Fibroblast of pulmonary artery (primary cell): ENCODE measurements around the gene MFAP2.
A peak's percentile ranks its signal among the peaks of the same experiment; 100 is the strongest.

ENCODE experiments used
- DNase-seq: peaks from one replicate; pipeline ENCODE4 v3.0.0-alpha.2; 2010; ENCODE audit warnings: low read depth
- H3K4me3 ChIP-seq: replicated peaks from 2 replicates; pipeline ENCODE4 v1.5.1; 2011; ENCODE audit warnings: low read depth, mild to moderate bottlenecking, control low read depth, low read length, moderate library complexity
- TF ChIP-seq, protein P1 (sequence below): IDR thresholded peaks from 2 replicates; pipeline ENCODE4 v1.5.1; 2011; ENCODE audit warnings: mild to moderate bottlenecking, control low read depth, low read length, inconsistent platforms; ENCODE audit errors: missing control alignments

Gene MFAP2

DNA sequence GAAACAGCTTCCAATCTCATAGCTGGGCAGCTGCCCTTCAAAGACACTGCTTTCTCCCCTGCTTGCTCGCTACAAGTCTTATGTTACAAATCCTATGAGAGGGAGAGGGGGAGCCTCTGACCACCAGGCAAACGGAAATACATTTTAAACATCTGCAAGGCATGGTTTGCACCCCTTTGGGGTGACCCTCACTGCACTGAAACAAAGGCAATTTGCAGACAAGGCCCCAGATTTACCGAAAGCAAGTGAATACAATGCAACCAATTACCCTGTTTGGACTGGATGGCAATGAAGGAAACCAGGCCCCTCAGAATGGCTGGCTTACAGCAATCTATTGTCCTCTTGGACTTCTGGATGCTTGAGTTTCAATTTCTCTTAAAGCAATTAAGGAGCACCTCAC lies 43.2 kb upstream of the MFAP2 start:
- H3K4me3 ChIP-seq: no peak overlapping the region
- TF ChIP-seq, protein P1, sequence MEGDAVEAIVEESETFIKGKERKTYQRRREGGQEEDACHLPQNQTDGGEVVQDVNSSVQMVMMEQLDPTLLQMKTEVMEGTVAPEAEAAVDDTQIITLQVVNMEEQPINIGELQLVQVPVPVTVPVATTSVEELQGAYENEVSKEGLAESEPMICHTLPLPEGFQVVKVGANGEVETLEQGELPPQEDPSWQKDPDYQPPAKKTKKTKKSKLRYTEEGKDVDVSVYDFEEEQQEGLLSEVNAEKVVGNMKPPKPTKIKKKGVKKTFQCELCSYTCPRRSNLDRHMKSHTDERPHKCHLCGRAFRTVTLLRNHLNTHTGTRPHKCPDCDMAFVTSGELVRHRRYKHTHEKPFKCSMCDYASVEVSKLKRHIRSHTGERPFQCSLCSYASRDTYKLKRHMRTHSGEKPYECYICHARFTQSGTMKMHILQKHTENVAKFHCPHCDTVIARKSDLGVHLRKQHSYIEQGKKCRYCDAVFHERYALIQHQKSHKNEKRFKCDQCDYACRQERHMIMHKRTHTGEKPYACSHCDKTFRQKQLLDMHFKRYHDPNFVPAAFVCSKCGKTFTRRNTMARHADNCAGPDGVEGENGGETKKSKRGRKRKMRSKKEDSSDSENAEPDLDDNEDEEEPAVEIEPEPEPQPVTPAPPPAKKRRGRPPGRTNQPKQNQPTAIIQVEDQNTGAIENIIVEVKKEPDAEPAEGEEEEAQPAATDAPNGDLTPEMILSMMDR: no peak
- no peak for DNase-seq

DNA sequence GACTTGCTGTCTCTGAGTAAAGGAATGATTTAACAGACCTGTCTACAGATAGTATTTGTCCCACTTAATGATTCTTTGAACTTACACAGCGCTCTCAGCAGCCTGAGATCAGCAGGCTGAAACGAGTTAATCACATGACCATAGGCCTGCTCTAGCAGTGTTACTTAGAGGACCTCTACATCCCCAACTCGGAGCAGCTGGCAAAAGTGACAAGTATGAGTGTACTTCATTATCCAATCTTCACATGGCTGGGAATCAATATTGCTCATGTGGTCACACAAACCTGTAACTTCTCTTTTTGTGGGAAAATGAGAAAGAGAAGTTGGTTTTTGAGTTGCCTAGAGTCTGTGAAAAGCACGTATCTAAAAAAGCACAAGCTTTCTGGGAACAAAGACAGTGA lies 42.7 kb upstream of the MFAP2 start:
- TF ChIP-seq, protein P1: no peak
- DNase-seq: no peak
- no peak overlapping the region for H3K4me3 ChIP-seq

DNA sequence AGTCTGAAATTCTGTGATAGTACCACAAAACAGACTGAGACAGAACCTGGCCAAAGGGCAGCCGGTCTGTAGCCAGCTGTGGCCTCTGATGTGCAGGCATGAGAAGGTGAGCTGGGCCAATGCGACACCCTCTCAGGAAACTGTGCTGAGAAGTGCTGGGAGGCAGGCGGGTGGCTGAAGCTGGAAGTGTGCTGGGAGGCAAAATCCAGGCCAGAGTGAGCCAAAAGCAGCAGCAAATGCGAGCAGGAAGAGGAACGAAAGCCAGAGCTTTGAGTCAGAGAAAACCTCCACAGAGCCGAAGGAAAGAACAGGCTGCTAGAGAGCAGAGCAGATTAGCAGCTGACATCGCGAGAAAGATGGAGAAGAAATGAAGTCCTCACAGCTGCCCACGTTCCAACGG lies 41.5 kb upstream of the MFAP2 start:
- TF ChIP-seq, protein P1: no peak
- H3K4me3 ChIP-seq: no peak overlapping the region
- no peak for DNase-seq

DNA sequence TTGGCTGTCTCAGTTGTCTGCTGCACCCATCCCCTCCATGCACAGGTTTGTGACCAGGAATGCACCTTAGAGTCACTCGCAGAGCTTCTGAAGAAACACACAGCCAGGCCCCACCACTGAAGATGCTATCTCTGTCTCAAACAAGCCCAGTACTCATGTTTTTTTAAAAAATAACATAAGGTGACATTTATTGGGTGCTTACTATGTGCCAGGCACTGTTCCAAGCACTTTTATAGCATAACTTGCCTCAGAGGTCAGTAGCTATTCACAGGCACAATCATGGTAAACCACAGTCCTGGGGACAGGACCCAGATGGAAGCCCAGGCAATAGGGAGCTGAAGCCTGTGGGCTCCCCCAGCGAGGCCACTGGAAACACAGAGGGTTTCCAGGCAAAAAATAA lies 40.1 kb upstream of the MFAP2 start:
- TF ChIP-seq, protein P1: no peak
- DNase-seq: no peak

DNA sequence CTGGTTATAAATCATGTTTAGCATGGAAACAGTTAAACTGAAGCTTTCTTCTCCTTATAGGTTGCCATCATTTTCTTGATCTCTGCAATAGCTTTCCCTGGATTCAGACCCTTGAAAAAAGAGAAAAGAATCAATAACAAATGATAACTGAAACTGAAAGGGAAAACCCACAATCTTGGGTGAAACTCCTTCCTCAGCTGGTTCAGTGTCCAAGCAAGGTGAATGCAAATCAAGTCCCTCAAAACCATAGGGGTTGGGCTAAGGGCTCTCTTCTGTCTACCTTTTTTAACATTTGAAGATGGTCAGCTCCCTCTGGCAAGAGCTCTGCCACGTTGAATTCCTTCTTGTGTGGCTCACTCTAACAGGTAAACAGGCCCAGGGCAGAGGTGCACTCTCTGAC lies 38.4 kb upstream of the MFAP2 start:
- TF ChIP-seq, protein P1: no peak
- DNase-seq: no peak
- H3K4me3 ChIP-seq: no peak overlapping the region

More for the DNA sequence above, 40.1 kb upstream of the MFAP2 start:
- no peak overlapping the region for H3K4me3 ChIP-seq

DNA sequence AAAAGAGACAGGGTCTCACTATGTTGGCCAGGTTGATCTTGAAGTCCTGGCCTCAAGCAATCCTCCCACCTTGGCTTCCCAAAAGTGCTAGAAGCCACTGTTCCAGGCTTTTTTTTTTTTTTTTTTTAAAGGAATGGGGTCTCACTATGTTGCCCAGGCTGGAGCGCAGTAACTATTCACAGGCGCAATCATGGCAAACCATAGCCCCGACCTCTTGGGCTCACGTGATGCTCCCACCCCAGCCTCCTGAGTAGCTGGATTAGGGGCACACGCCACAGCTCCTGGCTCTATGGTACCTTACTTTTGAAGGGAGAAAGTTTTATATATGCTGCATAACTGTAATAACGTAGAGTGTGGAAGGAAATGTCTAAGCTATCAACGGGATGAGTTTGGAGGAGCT lies 37.0 kb upstream of the MFAP2 start:
- TF ChIP-seq, protein P1: no peak
- H3K4me3 ChIP-seq: no peak overlapping the region
- DNase-seq: no peak

DNA sequence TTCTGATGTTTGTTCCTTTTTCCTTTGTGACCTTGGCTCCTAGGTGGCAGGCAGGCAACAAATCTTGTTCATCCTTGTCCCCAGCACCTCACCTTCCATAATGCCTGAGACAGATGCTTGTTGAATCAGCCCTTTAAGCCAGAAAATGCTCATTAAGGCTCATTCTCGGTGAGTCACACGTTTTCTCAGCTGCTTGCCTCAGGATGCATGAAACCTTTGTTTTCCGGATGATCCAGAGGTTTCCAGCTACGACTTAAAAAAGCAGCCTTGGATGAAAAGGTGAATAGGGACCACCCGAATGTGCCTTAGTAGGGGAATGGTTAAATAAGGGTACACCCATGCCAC lies 35.9 kb upstream of the MFAP2 start:
- peak; percentile 44 for DNase-seq
- no peak overlapping the region for H3K4me3 ChIP-seq
- TF ChIP-seq, protein P1: no peak
